T-helper 17 cell (primary cell): ENCODE measurements around the gene STX17. TPM values are rescaled to one million over a fixed set of nuclear protein-coding genes. Genes with fewer than 3 reads are reported as not detected.
A peak's percentile ranks its signal among the peaks of the same experiment; 100 is the strongest.

Source experiments
- ATAC-seq: fragments of 150-1000 bp; cut with Tn5 transposase; 2 replicates; pipeline ENCODE4 v1.10.0; 2021; ENCODE audit warnings: mild to moderate bottlenecking, moderate library complexity
- DNase-seq, 3 donors: peaks; one replicate each; pipeline versions ENCODE4 v3.0.0 to v3.0.0-alpha.2; 2020 to 2021
- H3K9me3 ChIP-seq: one replicate; pipeline ENCODE4 v1.7.0; 2013; ENCODE audit warnings: low read length, mild to moderate bottlenecking; ENCODE audit not compliant: control insufficient read depth, poor library complexity, severe bottlenecking
- H3K27ac Mint-ChIP-seq: one replicate; pipeline ENCODE4 v1.8.0; 2022; ENCODE audit warnings: mild to moderate bottlenecking, moderate library complexity, mixed read lengths
- H3K27me3 Mint-ChIP-seq: one replicate; pipeline ENCODE4 v1.8.0; 2022; ENCODE audit warnings: mixed read lengths
- H3K36me3 Mint-ChIP-seq: one replicate; pipeline ENCODE4 v1.8.0; 2022; ENCODE audit warnings: low read depth, mixed read lengths
- H3K4me1 Mint-ChIP-seq: one replicate; pipeline ENCODE4 v1.8.0; 2022; ENCODE audit warnings: mild to moderate bottlenecking, mixed read lengths
- H3K4me3 Mint-ChIP-seq: one replicate; pipeline ENCODE4 v1.8.0; 2022; ENCODE audit warnings: mild to moderate bottlenecking, moderate library complexity, mixed read lengths
- total RNA-seq, 4 donors: library from RNA in 2 of 4; stranded (reverse) in 2 of 4; gene quantifications; one replicate each; pipeline ENCODE4 v1.2.3 and lab custom pipeline; 2022 to 2026

STX17 gene
- total RNA-seq, 2 donors from 2014 or later, result 27.1 to 33.2 TPM

DNA sequence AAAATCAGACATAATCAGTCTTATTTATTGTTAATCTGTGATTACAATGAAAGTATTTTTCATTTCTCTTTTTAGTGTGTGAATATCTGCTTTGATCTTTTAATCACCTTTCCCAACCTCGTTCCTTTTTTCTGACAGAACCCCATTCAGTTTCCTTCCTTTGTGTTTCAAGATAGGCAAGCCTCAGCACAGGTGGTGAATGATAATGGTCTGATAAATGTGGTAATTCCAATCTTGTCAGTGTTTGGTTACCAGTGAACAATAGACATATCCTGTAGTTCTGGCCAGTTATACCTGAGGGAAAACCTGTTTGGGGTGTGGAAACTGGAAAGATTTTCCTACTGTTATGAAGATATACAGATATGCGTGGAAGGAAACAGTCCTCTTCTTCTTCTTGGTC is 13.5 kb downstream of the STX17 start:
- no peaks in the 10 kb centered on the region for H3K9me3 ChIP-seq
- H3K36me3 Mint-ChIP-seq, result peaks cover 13% of the 10 kb centered on the region
- DNase-seq (no peak), ATAC-seq (no peak)
- H3K27ac Mint-ChIP-seq, result peak overlapping the region; percentile 69
- no peaks in the 10 kb centered on the region for H3K27me3 Mint-ChIP-seq
- H3K4me1 Mint-ChIP-seq, result peaks cover 26% of the 10 kb centered on the region
- no peak overlapping the region for H3K4me3 Mint-ChIP-seq

GRCh38 chr9:99921875-99922710 is 15.6 kb downstream of the STX17 start:
- Mint-ChIP-seq H3K27ac (peak overlapping the region; percentile 83), H3K36me3 (peaks cover 24% of the 10 kb centered on the region), H3K27me3 (no peaks in the 10 kb centered on the region), H3K4me3 (no peak overlapping the region), H3K4me1 (peaks cover 26% of the 10 kb centered on the region)
- ATAC-seq (no peak), DNase-seq (no peak)
- H3K9me3 ChIP-seq, result no peaks in the 10 kb centered on the region

DNA sequence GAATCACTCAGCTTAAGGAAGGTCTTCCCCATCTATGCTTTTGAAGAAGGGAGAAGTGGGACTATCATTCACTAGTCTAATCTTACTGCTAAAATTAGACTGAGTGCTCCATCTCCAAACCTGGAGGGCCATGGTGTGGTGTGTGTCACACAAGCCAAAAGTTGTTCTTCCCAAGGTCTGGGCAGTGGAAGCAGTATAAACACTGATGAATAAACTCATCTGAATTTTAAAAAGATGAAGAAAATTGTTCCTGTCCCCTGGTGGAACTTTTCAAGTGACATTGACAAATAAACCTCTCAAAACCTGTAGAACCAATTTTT is 16.2 kb downstream of the STX17 start:
- Mint-ChIP-seq H3K27me3 (no peaks in the 10 kb centered on the region), H3K4me1 (peaks cover 26% of the 10 kb centered on the region), H3K27ac (peak overlapping the region; percentile 83), H3K4me3 (no peak overlapping the region), H3K36me3 (peaks cover 24% of the 10 kb centered on the region)
- DNase-seq (no peak), ATAC-seq (no peak)
- no peaks in the 10 kb centered on the region for H3K9me3 ChIP-seq

GRCh38 chr9:99925541-99925940 is 19.1 kb downstream of the STX17 start:
- ATAC-seq, result no peak
- peaks cover 22% of the 10 kb centered on the region for H3K36me3 Mint-ChIP-seq

GRCh38 chr9:99929652-99930051 is 23.2 kb downstream of the STX17 start:
- no peak overlapping the region for H3K27ac Mint-ChIP-seq
- H3K4me3 Mint-ChIP-seq, result no peak overlapping the region
- H3K4me1 Mint-ChIP-seq, result peaks cover 12% of the 10 kb centered on the region
- no peaks in the 10 kb centered on the region for H3K9me3 ChIP-seq
- H3K27me3 Mint-ChIP-seq, result no peaks in the 10 kb centered on the region
- ATAC-seq (no peak), DNase-seq (no peak)
- H3K36me3 Mint-ChIP-seq, result peaks cover 15% of the 10 kb centered on the region

More at GRCh38 chr9:99925541-99925940, 19.1 kb downstream of the STX17 start:
- Mint-ChIP-seq H3K27me3 (no peaks in the 10 kb centered on the region), H3K27ac (no peak overlapping the region), H3K4me1 (peaks cover 11% of the 10 kb centered on the region), H3K4me3 (no peak overlapping the region)
- DNase-seq, result no peak
- no peaks in the 10 kb centered on the region for H3K9me3 ChIP-seq

DNA sequence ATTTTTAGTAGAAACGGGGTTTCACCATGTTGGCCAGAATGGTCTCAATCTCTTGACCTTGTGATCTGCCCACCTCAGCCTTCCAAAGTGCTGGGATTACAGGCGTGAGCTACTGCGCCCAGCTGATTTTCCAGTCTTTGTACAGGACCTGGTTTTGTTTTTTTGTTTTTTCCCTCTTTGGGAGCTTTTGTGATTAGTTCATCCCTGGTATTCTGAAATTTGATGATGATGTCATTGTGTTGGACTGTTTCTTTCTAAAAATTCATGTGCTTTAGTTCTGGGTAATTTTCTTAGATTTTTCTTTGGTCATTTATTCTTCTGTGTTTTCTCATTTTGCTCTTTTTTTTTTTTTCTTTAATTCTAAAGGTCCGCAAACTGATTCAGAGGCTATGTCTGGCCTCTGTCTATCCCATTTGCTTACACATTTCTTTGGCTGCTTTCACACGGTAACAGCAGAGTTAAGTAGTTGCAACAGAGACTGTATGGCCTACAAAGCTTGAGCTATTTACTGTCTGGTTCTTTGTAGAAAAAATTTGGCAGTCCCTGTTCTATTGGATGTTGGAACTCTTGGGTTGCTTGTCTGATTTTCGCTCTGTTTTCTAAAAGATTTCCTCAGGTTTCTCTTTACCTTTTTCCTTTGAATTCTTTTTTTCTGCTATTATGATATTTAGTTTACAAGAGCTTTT is 24.8 kb downstream of the STX17 start:
- DNase-seq (no peak), ATAC-seq (no peak)
- peaks cover 12% of the 10 kb centered on the region for H3K4me1 Mint-ChIP-seq
- no peak overlapping the region for H3K4me3 Mint-ChIP-seq
- no peaks in the 10 kb centered on the region for H3K27me3 Mint-ChIP-seq
- peak overlapping the region; percentile 24 for H3K27ac Mint-ChIP-seq
- no peaks in the 10 kb centered on the region for H3K9me3 ChIP-seq
- peaks cover 6% of the 10 kb centered on the region for H3K36me3 Mint-ChIP-seq

GRCh38 chr9:99936947-99937587 is 30.6 kb downstream of the STX17 start:
- no peaks in the 10 kb centered on the region for H3K9me3 ChIP-seq
- Mint-ChIP-seq H3K4me1 (peaks cover 7% of the 10 kb centered on the region), H3K4me3 (no peak overlapping the region), H3K27ac (no peak overlapping the region), H3K36me3 (peaks cover 4% of the 10 kb centered on the region), H3K27me3 (no peaks in the 10 kb centered on the region)
- DNase-seq (no peak), ATAC-seq (no peak)

GRCh38 chr9:99947395-99947794 is 40.9 kb downstream of the STX17 start:
- peaks cover 14% of the 10 kb centered on the region for H3K4me1 Mint-ChIP-seq
- peak overlapping the region; percentile 19 for H3K27ac Mint-ChIP-seq
- no peaks in the 10 kb centered on the region for H3K27me3 Mint-ChIP-seq
- ATAC-seq (no peak), DNase-seq (no peak)
- no peak overlapping the region for H3K4me3 Mint-ChIP-seq
- no peaks in the 10 kb centered on the region for H3K36me3 Mint-ChIP-seq
- H3K9me3 ChIP-seq, result no peaks in the 10 kb centered on the region

DNA sequence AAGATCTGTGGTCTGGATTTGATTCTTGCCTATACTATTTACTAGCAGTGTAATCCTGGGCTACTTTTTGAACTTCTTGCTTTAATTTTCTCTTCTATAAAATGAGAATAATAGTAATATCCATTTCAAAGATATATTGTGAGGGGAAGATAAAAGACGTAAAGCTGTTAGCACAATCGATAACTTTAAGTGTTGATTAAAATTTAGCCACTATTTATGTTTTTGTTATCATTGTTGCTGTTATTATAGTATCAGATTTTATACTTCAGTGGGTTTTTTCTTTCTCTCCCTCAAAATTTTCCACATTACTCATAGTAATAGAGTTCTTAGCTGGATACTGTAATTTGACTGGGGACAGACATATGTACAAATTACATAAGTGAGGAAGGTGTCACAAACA is 42.0 kb downstream of the STX17 start:
- no peaks in the 10 kb centered on the region for H3K9me3 ChIP-seq
- Mint-ChIP-seq H3K27ac (no peak overlapping the region), H3K4me1 (peaks cover 14% of the 10 kb centered on the region), H3K27me3 (no peaks in the 10 kb centered on the region), H3K4me3 (no peak overlapping the region), H3K36me3 (peaks cover 3% of the 10 kb centered on the region)
- DNase-seq, result no peak
- ATAC-seq, result no peak

DNA sequence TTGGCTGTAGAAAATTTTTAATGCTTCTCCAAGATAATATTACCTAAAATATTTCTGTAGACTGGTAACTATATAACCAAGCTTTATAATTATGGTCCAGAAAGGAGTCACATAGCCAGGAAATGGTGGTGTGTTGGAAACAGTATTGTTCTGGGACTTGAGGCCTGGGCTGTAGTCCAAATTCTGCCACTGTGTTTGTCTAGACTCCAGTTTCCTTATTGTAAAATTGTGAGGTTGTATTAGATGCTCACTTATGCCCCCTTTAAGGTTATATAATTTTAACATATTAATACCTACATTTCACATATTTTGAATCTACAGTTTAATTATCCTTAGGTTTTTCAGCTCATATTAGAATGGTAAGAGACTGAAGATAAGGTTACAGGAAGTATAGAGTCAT is 42.4 kb downstream of the STX17 start:
- no peak overlapping the region for H3K4me3 Mint-ChIP-seq
- no peaks in the 10 kb centered on the region for H3K9me3 ChIP-seq
- no peak for ATAC-seq
- H3K4me1 Mint-ChIP-seq, result peaks cover 13% of the 10 kb centered on the region
- no peaks in the 10 kb centered on the region for H3K27me3 Mint-ChIP-seq
- peaks cover 3% of the 10 kb centered on the region for H3K36me3 Mint-ChIP-seq
- H3K27ac Mint-ChIP-seq, result no peak overlapping the region
- DNase-seq, result no peak

- no peak overlapping the region for H3K27ac Mint-ChIP-seq
- no peak overlapping the region for H3K4me3 Mint-ChIP-seq
- H3K27me3 Mint-ChIP-seq, result no peaks in the 10 kb centered on the region
- ATAC-seq (no peak), DNase-seq (no peak)
- H3K4me1 Mint-ChIP-seq, result peaks cover 19% of the 10 kb centered on the region
- no peaks in the 10 kb centered on the region for H3K9me3 ChIP-seq
- H3K36me3 Mint-ChIP-seq, result peaks cover 4% of the 10 kb centered on the region
Measured at GRCh38 chr9:99953861-99954507, 47.5 kb downstream of the STX17 start.

DNA sequence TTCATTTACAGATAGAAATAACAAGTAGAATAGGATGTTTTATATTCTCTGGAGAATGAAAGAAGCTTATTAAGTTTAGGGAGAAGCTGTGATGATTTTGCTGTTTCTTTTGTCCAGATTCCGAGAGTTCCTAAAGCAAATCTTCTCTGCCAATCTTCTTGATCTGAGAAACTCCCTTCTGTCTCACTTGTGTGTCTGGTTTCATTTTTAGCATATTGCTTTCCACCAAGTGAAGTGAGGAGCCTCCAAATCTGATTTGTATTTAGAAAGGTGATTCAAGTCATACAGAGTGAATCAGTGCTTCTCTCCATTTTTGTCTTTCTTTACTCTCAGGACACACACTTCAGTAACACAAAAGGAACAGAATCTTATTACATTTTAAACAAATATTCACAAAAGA is 48.4 kb downstream of the STX17 start:
- Mint-ChIP-seq H3K4me3 (no peak overlapping the region), H3K4me1 (peaks cover 19% of the 10 kb centered on the region), H3K36me3 (peaks cover 4% of the 10 kb centered on the region), H3K27me3 (no peaks in the 10 kb centered on the region), H3K27ac (peak overlapping the region; percentile 63)
- no peak for DNase-seq
- H3K9me3 ChIP-seq, result no peaks in the 10 kb centered on the region
- ATAC-seq, result no peak

DNA sequence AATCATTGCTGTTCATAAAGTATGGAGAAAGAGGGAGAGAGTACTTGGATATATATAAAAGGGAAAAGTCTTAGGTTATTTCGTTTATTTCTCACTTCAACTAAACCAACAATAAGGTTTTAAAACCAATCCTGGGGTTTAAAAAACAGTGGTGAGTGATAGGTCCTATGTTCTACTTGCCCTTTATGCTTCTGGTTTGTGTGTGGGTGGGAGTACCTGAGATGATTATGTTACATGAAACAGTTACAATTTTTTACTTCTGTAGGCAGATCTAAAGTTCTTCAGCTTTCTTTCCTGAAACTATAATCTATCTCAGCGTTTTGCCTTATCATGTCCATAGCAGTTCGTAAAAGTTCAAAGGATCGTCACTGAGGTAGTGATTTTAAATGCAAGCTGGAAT is 49.2 kb downstream of the STX17 start:
- Mint-ChIP-seq H3K27me3 (no peaks in the 10 kb centered on the region), H3K27ac (peak overlapping the region; percentile 63), H3K36me3 (peaks cover 5% of the 10 kb centered on the region), H3K4me3 (no peak overlapping the region), H3K4me1 (peaks cover 17% of the 10 kb centered on the region)
- ATAC-seq, result no peak
- DNase-seq, result no peak
- H3K9me3 ChIP-seq, result no peaks in the 10 kb centered on the region
